ENCODE results near the gene SP110. TPM values are rescaled to one million over a fixed set of nuclear protein-coding genes. Genes with fewer than 3 reads are reported as not detected.

The SP110 gene
- total RNA-seq, 2 donors from 2014 or later, result 10.8 to 11.6 TPM

- DNase-seq, result no peak
- TF ChIP-seq CTCF (IDR thresholded peaks at IDR 0.05), result no peak
- no peaks in the 10 kb centered on the region for H3K9me3 ChIP-seq
- H3K27me3 ChIP-seq, result no peaks in the 10 kb centered on the region
- no peaks in the 10 kb centered on the region for H3K36me3 ChIP-seq
- H3K27ac ChIP-seq, result no peak overlapping the region
- intact Hi-C loops (cut with DNase I), result no loop called here
- no peak overlapping the region for H3K9ac ChIP-seq (ENCODE audit: low read depth in 2 of 2, low read length in 2 of 2)
- no peaks in the 10 kb centered on the region for H3K4me1 ChIP-seq
- H3K4me3 ChIP-seq, result no peak overlapping the region
Measured at GRCh38 chr2:230178546-230179485, 41.0 kb downstream of the SP110 start.

GRCh38 chr2:230176996-230177395 is 42.8 kb downstream of the SP110 start:
- Histone ChIP-seq H3K9me3 (no peaks in the 10 kb centered on the region), H3K27ac (no peak overlapping the region), H3K4me1 (no peaks in the 10 kb centered on the region), H3K36me3 (no peaks in the 10 kb centered on the region), H3K27me3 (no peaks in the 10 kb centered on the region), H3K4me3 (no peak overlapping the region), H3K9ac (ENCODE audit: low read depth in 2 of 2, low read length in 2 of 2) (no peak overlapping the region)
- intact Hi-C loops (cut with DNase I), result no loop called here
- TF ChIP-seq CTCF (IDR thresholded peaks at IDR 0.05), result no peak
- no peak for DNase-seq

GRCh38 chr2:230174466-230174865 is 45.3 kb downstream of the SP110 start:
- intact Hi-C loops (cut with DNase I), result no loop called here
- no peaks in the 10 kb centered on the region for H3K4me1 ChIP-seq
- no peaks in the 10 kb centered on the region for H3K36me3 ChIP-seq
- H3K27me3 ChIP-seq, result no peaks in the 10 kb centered on the region
- DNase-seq, result no peak
- H3K4me3 ChIP-seq, result no peak overlapping the region
- H3K9ac ChIP-seq (ENCODE audit: low read depth in 2 of 2, low read length in 2 of 2), result no peak overlapping the region
- H3K27ac ChIP-seq, result no peak overlapping the region
- no peak for TF ChIP-seq CTCF (IDR thresholded peaks at IDR 0.05)
- H3K9me3 ChIP-seq, result no peaks in the 10 kb centered on the region

- Histone ChIP-seq H3K27me3 (no peaks in the 10 kb centered on the region), H3K36me3 (no peaks in the 10 kb centered on the region)
- intact Hi-C loops (cut with DNase I), result no loop called here
Measured at GRCh38 chr2:230172852-230173251, 46.9 kb downstream of the SP110 start.

GRCh38 chr2:230172156-230172555 is 47.6 kb downstream of the SP110 start:
- H3K4me1 ChIP-seq, result no peaks in the 10 kb centered on the region
- DNase-seq, result no peak
- H3K9me3 ChIP-seq, result no peaks in the 10 kb centered on the region
- H3K9ac ChIP-seq (ENCODE audit: low read depth in 2 of 2, low read length in 2 of 2), result no peak overlapping the region
- H3K27ac ChIP-seq, result no peak overlapping the region
- H3K4me3 ChIP-seq, result no peak overlapping the region
- TF ChIP-seq CTCF (IDR thresholded peaks at IDR 0.05), result no peak
- H3K27me3 ChIP-seq, result no peaks in the 10 kb centered on the region
- intact Hi-C loops (cut with DNase I), result no loop called here
- no peaks in the 10 kb centered on the region for H3K36me3 ChIP-seq

More at GRCh38 chr2:230172852-230173251, 46.9 kb downstream of the SP110 start:
- no peak overlapping the region for H3K4me3 ChIP-seq
- no peak overlapping the region for H3K9ac ChIP-seq (ENCODE audit: low read depth in 2 of 2, low read length in 2 of 2)
- no peak overlapping the region for H3K27ac ChIP-seq
- H3K9me3 ChIP-seq, result no peaks in the 10 kb centered on the region
- no peak for TF ChIP-seq CTCF (IDR thresholded peaks at IDR 0.05)
- DNase-seq, result no peak
- H3K4me1 ChIP-seq, result no peaks in the 10 kb centered on the region

Measured in colonic mucosa (tissue), 4 donors.